AG10803 (cell line): ENCODE data around the gene MRPL10.

ENCODE experiments used
- DNase-seq: peaks from one replicate; pipeline ENCODE4 v3.0.0; 2010; ENCODE audit warnings: low read depth
- H3K4me3 ChIP-seq: 2 replicates; pipeline ENCODE4 v1.5.1; 2011; ENCODE audit warnings: mild to moderate bottlenecking, low read length, control low read depth
- CTCF ChIP-seq: conservative IDR thresholded peaks from 2 replicates; pipeline ENCODE4 v1.5.1; 2011; ENCODE audit warnings: mild to moderate bottlenecking, low read length, control low read depth, inconsistent platforms

MRPL10 gene

GRCh38 chr17:47850692-47851573 lies 19.6 kb upstream of the MRPL10 start, which contains the start of gene SP6:
SP6 (minus strand) TSS chr17:47851163; CDS start chr17:47848429, 2,734 bp downstream.
- peak within 1 kb of the TSS; percentile 40 for H3K4me3 ChIP-seq
- DNase-seq: peak; percentile 53
- TF ChIP-seq CTCF: no peak

GRCh38 chr17:47850373-47850691 lies 19.0 kb upstream of the MRPL10 start:
- H3K4me3 ChIP-seq: peak overlapping the region; percentile 40
- no peak for DNase-seq
- no peak for TF ChIP-seq CTCF

- TF ChIP-seq CTCF: no peak
- H3K4me3 ChIP-seq: no peak overlapping the region
- no peak for DNase-seq
These were observed 16.8 kb upstream of the MRPL10 start for GRCh38 chr17:47848198-47848513.

- peak; percentile 34 for TF ChIP-seq CTCF
- no peak overlapping the region for H3K4me3 ChIP-seq
- no peak for DNase-seq
These were observed 16.2 kb upstream of the MRPL10 start for GRCh38 chr17:47847341-47848197.

GRCh38 chr17:47846716-47847340 lies 15.5 kb upstream of the MRPL10 start:
- DNase-seq: no peak
- no peak for TF ChIP-seq CTCF
- no peak overlapping the region for H3K4me3 ChIP-seq

- no peak overlapping the region for H3K4me3 ChIP-seq
- no peak for DNase-seq
- TF ChIP-seq CTCF: no peak
These were observed 14.4 kb upstream of the MRPL10 start for GRCh38 chr17:47845716-47846075.
